Astrocyte (in vitro differentiated cells and primary cell): Measurements from ENCODE around the gene CORO2A.

Experiments
- EZH2 ChIP-seq: IDR thresholded peaks from 2 replicates; pipeline ENCODE4 v1.6.1; 2012; ENCODE audit warnings: mild to moderate bottlenecking, low read length, inconsistent platforms; ENCODE audit not compliant: insufficient read depth
- TF ChIP-seq, protein P1 (sequence below): IDR thresholded peaks from 2 replicates; pipeline ENCODE4 v1.5.1; 2011; ENCODE audit warnings: low read depth, mild to moderate bottlenecking, inconsistent platforms, low read length, moderate library complexity; ENCODE audit not compliant: insufficient read depth

DNA sequence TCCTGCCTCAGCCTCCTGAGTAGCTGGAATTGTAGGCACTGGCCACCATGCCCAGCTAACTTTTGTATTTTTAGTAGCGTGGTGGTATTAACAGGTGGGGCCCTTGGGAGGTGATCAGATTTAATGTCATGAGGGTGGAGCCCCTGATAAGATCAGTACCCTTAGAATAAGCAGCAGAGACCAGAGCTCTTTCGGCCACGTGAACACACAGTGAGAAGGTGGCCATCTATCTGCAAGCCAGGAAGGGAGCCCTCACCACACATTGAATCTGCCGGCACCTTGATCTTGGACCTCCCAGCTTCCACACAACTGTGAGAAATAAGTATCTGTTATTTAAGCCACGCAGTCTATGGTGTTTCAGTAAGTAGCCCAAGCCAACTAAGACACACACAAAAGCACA is 40.5 kb upstream of the CORO2A start:
- TF ChIP-seq, protein P1, sequence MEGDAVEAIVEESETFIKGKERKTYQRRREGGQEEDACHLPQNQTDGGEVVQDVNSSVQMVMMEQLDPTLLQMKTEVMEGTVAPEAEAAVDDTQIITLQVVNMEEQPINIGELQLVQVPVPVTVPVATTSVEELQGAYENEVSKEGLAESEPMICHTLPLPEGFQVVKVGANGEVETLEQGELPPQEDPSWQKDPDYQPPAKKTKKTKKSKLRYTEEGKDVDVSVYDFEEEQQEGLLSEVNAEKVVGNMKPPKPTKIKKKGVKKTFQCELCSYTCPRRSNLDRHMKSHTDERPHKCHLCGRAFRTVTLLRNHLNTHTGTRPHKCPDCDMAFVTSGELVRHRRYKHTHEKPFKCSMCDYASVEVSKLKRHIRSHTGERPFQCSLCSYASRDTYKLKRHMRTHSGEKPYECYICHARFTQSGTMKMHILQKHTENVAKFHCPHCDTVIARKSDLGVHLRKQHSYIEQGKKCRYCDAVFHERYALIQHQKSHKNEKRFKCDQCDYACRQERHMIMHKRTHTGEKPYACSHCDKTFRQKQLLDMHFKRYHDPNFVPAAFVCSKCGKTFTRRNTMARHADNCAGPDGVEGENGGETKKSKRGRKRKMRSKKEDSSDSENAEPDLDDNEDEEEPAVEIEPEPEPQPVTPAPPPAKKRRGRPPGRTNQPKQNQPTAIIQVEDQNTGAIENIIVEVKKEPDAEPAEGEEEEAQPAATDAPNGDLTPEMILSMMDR, result no peak
- no peak for TF ChIP-seq EZH2
